ENCODE measurements around the gene JPH2.

DNA sequence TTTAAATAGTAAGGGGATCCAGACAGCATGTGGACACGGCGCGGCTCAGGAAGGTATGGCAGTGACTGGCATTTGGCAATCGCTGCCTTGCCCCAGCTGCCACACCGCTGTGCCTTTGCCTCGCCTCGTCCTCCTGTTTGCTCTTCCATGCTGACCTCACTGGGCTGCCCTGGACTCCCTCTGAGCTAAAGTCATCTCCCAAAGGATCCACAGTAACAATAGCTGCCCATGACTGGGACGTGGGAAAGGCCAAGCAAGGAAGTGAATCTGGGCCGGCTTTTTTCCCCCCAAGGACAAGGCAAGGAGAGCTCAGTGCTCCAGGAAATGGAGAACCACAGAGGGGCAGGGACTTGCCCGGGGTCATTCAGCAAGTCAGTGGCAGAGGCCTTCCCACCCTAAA lies 48.1 kb downstream of the JPH2 start:
- TF ChIP-seq, protein P1, sequence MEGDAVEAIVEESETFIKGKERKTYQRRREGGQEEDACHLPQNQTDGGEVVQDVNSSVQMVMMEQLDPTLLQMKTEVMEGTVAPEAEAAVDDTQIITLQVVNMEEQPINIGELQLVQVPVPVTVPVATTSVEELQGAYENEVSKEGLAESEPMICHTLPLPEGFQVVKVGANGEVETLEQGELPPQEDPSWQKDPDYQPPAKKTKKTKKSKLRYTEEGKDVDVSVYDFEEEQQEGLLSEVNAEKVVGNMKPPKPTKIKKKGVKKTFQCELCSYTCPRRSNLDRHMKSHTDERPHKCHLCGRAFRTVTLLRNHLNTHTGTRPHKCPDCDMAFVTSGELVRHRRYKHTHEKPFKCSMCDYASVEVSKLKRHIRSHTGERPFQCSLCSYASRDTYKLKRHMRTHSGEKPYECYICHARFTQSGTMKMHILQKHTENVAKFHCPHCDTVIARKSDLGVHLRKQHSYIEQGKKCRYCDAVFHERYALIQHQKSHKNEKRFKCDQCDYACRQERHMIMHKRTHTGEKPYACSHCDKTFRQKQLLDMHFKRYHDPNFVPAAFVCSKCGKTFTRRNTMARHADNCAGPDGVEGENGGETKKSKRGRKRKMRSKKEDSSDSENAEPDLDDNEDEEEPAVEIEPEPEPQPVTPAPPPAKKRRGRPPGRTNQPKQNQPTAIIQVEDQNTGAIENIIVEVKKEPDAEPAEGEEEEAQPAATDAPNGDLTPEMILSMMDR (IDR thresholded peaks at IDR 0.05; ENCODE audit: insufficient read depth, low read length, poor library complexity, severe bottlenecking): no peak
- TF ChIP-seq EZH2phosphoT487 (conservative IDR thresholded peaks at IDR 0.05; ENCODE audit: low read length): no peak

Data from SU-DHL-6 (cell line).